GM12892 (cell line): ENCODE measurements around the gene PPP1R2.

Experiments used
- DNase-seq: peaks from one replicate; pipeline ENCODE4 v3.0.0; 2011; ENCODE audit not compliant: insufficient read length
- FAIRE-seq: peaks from 2 replicates; lab custom pipeline; 2011; peaks lifted over from hg19 to GRCh38; lab: Jason Lieb, UNC
- POLR2A ChIP-seq: IDR thresholded peaks from 2 replicates; pipeline ENCODE4 v1.6.1; 2011; ENCODE audit warnings: low read depth, low read length, control low read depth
- POLR2AphosphoS5 ChIP-seq: IDR thresholded peaks from 2 replicates; pipeline ENCODE4 v1.6.1; 2011; ENCODE audit warnings: low read depth, low read length, control low read depth
- TAF1 ChIP-seq: IDR thresholded peaks from 2 replicates; pipeline ENCODE4 v1.6.1; 2011; ENCODE audit warnings: low read depth, mild to moderate bottlenecking, control low read depth, low read length, borderline replicate concordance

The PPP1R2 gene

GRCh38 chr3:195466251-195466650, 76.9 kb downstream of the PPP1R2 start:
- TF ChIP-seq TAF1: no peak
- TF ChIP-seq POLR2AphosphoS5: no peak
- no peak for TF ChIP-seq POLR2A
- no peak for FAIRE-seq

More at GRCh38 chr3:195466251-195466650, 76.9 kb downstream of the PPP1R2 start:
- no peak for DNase-seq
